Measurements from ENCODE around the gene TM9SF2.

GRCh38 chr13:99528547-99528946, 27.3 kb downstream of the TM9SF2 start:
- TF ChIP-seq CTCF (IDR thresholded peaks at IDR 0.05) (peak in 7 of 12 donors; percentile 9 to 35 (median 13)), POLR2A (IDR thresholded peaks at IDR 0.05) (no peak)

Measured in heart left ventricle (tissue), 13 donors.